Upper lobe of left lung (tissue), 6 donors: ENCODE results near the gene SLCO1C1. TPM values are rescaled to one million over a fixed set of nuclear protein-coding genes. Genes with fewer than 3 reads are reported as not detected.

Experiments used
- ATAC-seq, 2 donors: fragments of 200-7000 bp; cut with Tn5 transposase; one replicate each; pipeline ENCODE4 v1.9.1; 2022; ENCODE audit warnings: mild to moderate bottlenecking in 2 of 2, moderate library complexity in 2 of 2; ENCODE audit not compliant: low FRiP score in 2 of 2
- DNase-seq, 2 donors: peaks; one replicate each; pipeline ENCODE4 v3.0.0-alpha.2; 2019 to 2020
- H3K27ac ChIP-seq, 4 donors: fragments of 200-600 bp; sonication (generic); one replicate each; pipeline ENCODE4 v1.5.1; 2016 to 2019
- H3K27me3 ChIP-seq, 4 donors: fragments of 200-600 bp; sonication (generic); one replicate each; pipeline ENCODE4 v1.5.1; 2017 to 2019
- H3K36me3 ChIP-seq, 4 donors: fragments of 200-600 bp; sonication (generic); one replicate each; pipeline ENCODE4 v1.5.1; 2016 to 2019
- H3K4me1 ChIP-seq, 4 donors: fragments of 200-600 bp; sonication (generic); one replicate each; pipeline ENCODE4 v1.5.1; 2018 to 2019
- H3K4me3 ChIP-seq, 4 donors: fragments of 200-600 bp; sonication (generic); one replicate each; pipeline ENCODE4 v1.5.1; 2017 to 2019; ENCODE audit warnings: mild to moderate bottlenecking in 2 of 4, moderate library complexity in 1 of 4
- H3K9me3 ChIP-seq, 4 donors: fragments of 200-600 bp; sonication (generic); one replicate each; pipeline ENCODE4 v1.5.1; 2018 to 2019
- CTCF ChIP-seq, 6 experiments: fragments of 450-650 bp in 4 of 6; fragments of 200-600 bp in 2 of 6; sonication (generic) in 2 of 6; IDR thresholded peaks; one replicate each; pipeline ENCODE4 v1.5.1; 2016 to 2019; ENCODE audit warnings: antibody characterized with exemption in 6 of 6
- EP300 ChIP-seq, 4 donors: sonication (generic); formaldehyde crosslinking; IDR thresholded peaks; one replicate each; pipeline ENCODE4 v1.5.1; 2017; ENCODE audit warnings: antibody characterized with exemption in 4 of 4, control low read depth in 2 of 4
- POLR2A ChIP-seq, 4 donors: fragments of 450-650 bp; IDR thresholded peaks; one replicate each; pipeline ENCODE4 v1.5.1; 2016 to 2017; ENCODE audit warnings: antibody characterized with exemption in 4 of 4, mild to moderate bottlenecking in 2 of 4
- POLR2AphosphoS5 ChIP-seq, 2 donors: sonication (generic); formaldehyde crosslinking; IDR thresholded peaks; one replicate each; pipeline ENCODE4 v1.5.1; 2017; ENCODE audit warnings: antibody characterized with exemption in 2 of 2
- WGBS, 2 donors: methylation state at CpG; one replicate each; pipeline ENCODE4 v1.1.5; 2017 to 2018; 5-methylcytosine and 5-hydroxymethylcytosine counted together
- total RNA-seq, 6 donors: library from RNA; depleted of rRNA in 4 of 6; stranded (reverse); fragments of >200 nt in 4 of 6; gene quantifications; one replicate each; pipeline versions ENCODE4 v1.1.0 to v1.2.1, GENCODE V29; 2016 to 2021
- donor health status: DM: no; HTN: no; CAD: no; lungs with moderate emphysema.
- donor health status: DM: no; HTN: yes; CAD: no; lungs with severe emphysema.

Gene SLCO1C1
- total RNA-seq, 6 donors from 2014 or later: 0.30 to 0.74 TPM; not detected in 4

- WGBS, 2 donors: 70 to 78% methylated on average over 4 of the region's 4 CpGs
- TF ChIP-seq POLR2A (IDR thresholded peaks at IDR 0.05) (no peak), POLR2AphosphoS5 (IDR thresholded peaks at IDR 0.05) (no peak), CTCF (IDR thresholded peaks at IDR 0.05) (no peak), EP300 (IDR thresholded peaks at IDR 0.05) (no peak)
These were observed 13.8 kb upstream of the SLCO1C1 start for GRCh38 chr12:20681334-20681733.

GRCh38 chr12:20696181-20696905, 1.2 kb downstream of the SLCO1C1 start:
- DNase-seq: no peak
- no peaks in the 10 kb centered on the region for H3K4me1 ChIP-seq
- no peaks in the 10 kb centered on the region for H3K36me3 ChIP-seq
- H3K27ac ChIP-seq: no peak overlapping the region
- no peak overlapping the region for H3K4me3 ChIP-seq
- 77 to 84% methylated on average over 7 of the region's 7 CpGs for WGBS, 2 donors
- no peaks in the 10 kb centered on the region for H3K27me3 ChIP-seq
- ATAC-seq: no peak
- TF ChIP-seq CTCF (IDR thresholded peaks at IDR 0.05) (no peak), POLR2A (IDR thresholded peaks at IDR 0.05) (no peak), POLR2AphosphoS5 (IDR thresholded peaks at IDR 0.05) (no peak), EP300 (IDR thresholded peaks at IDR 0.05) (no peak)
- H3K9me3 ChIP-seq: no peaks in the 10 kb centered on the region

More at GRCh38 chr12:20681334-20681733, 13.8 kb upstream of the SLCO1C1 start:
- Histone ChIP-seq H3K9me3 (no peaks in the 10 kb centered on the region), H3K27me3 (no peaks in the 10 kb centered on the region), H3K4me1 (no peaks in the 10 kb centered on the region), H3K27ac (no peak overlapping the region), H3K4me3 (no peak overlapping the region), H3K36me3 (no peaks in the 10 kb centered on the region)
- ATAC-seq: no peak
- no peak for DNase-seq

- no peaks in the 10 kb centered on the region for H3K27me3 ChIP-seq
- no peaks in the 10 kb centered on the region for H3K4me1 ChIP-seq
- ATAC-seq (no peak), DNase-seq (no peak)
- no peaks in the 10 kb centered on the region for H3K36me3 ChIP-seq
- H3K9me3 ChIP-seq: no peaks in the 10 kb centered on the region
- TF ChIP-seq CTCF (IDR thresholded peaks at IDR 0.05) (no peak), EP300 (IDR thresholded peaks at IDR 0.05) (no peak), POLR2A (IDR thresholded peaks at IDR 0.05) (no peak), POLR2AphosphoS5 (IDR thresholded peaks at IDR 0.05) (no peak)
- no peak overlapping the region for H3K4me3 ChIP-seq
- WGBS, 2 donors: 60 to 64% methylated on average over 1 of the region's 1 CpG
- H3K27ac ChIP-seq: no peak overlapping the region
These were observed 6.0 kb downstream of the SLCO1C1 start for GRCh38 chr12:20701106-20701505.

- Histone ChIP-seq H3K27ac (no peak overlapping the region), H3K9me3 (no peaks in the 10 kb centered on the region), H3K36me3 (no peaks in the 10 kb centered on the region), H3K27me3 (no peaks in the 10 kb centered on the region), H3K4me1 (no peaks in the 10 kb centered on the region), H3K4me3 (no peak overlapping the region)
- DNase-seq: no peak
- 58 to 61% methylated on average over 6 of the region's 6 CpGs for WGBS, 2 donors
- TF ChIP-seq POLR2AphosphoS5 (IDR thresholded peaks at IDR 0.05): no peak
- no peak for TF ChIP-seq POLR2A (IDR thresholded peaks at IDR 0.05)
- TF ChIP-seq EP300 (IDR thresholded peaks at IDR 0.05): no peak
- no peak for TF ChIP-seq CTCF (IDR thresholded peaks at IDR 0.05)
- no peak for ATAC-seq
These were observed 9.7 kb downstream of the SLCO1C1 start for GRCh38 chr12:20704860-20705259.

- DNase-seq (no peak), ATAC-seq (no peak)
- Histone ChIP-seq H3K27me3 (no peaks in the 10 kb centered on the region), H3K4me3 (no peak overlapping the region), H3K36me3 (no peaks in the 10 kb centered on the region), H3K9me3 (no peaks in the 10 kb centered on the region), H3K4me1 (no peaks in the 10 kb centered on the region), H3K27ac (no peak overlapping the region)
- WGBS, 2 donors: 61 to 65% methylated on average over 3 of the region's 3 CpGs
- TF ChIP-seq EP300 (IDR thresholded peaks at IDR 0.05) (no peak), POLR2A (IDR thresholded peaks at IDR 0.05) (no peak), CTCF (IDR thresholded peaks at IDR 0.05) (no peak), POLR2AphosphoS5 (IDR thresholded peaks at IDR 0.05) (no peak)
These were observed 16.7 kb downstream of the SLCO1C1 start for GRCh38 chr12:20711846-20712245.
